HG03025 (cell line): ENCODE results near the gene CXCR1.
"Not testable (repeated sequence)": the region's sequence is repeated elsewhere in the genome, so short reads cannot be mapped to it uniquely, and the experiment has no call there.

Source experiments
- ATAC-seq: cut with Tn5 transposase; IDR thresholded peaks from one replicate; pipeline ENCODE4 v1.9.1; 2021; ENCODE audit warnings: mild to moderate bottlenecking, moderate library complexity; ENCODE audit not compliant: unreplicated experiment, low FRiP score

Gene CXCR1

DNA sequence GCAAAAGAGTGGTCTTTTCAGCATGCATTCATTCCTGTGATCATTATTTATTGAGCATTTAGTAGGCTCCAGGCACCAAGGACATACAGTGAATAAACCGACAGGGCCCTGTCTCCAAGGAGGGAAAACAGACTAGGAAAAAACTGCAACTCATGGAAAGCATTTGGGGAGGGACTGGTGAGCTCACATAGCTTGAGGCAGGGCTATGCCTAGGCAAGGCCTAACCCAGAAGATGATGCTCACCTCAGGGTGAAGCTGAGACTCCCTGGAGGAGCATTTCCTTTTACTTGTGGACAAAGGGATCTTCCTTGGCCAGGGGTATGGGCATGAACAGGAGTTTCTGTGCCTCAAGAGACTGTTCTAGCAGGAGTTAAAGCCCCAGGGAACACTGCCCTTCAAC is 3.9 kb downstream of the CXCR1 start:
- ATAC-seq: no peak

DNA sequence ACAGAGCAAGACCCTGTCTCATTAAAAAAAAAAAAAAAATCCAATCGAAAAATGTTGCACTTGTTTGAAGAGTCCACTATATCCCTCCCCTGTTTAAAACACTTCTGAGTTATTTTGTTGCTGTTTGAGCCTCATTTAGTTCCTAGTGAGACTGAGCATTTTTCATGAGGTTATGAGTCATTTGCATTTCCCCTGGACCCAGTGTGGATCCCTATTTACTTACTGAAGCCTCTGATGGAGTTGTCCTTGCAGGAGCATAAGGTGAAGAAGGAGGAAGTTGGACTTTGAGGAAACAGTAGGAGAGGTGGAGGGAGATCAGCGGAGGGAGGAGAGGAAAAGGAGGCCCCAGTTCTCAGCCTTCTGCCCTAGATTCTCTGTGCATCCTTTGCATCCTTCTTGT is 5.1 kb downstream of the CXCR1 start:
- no peak for ATAC-seq

DNA sequence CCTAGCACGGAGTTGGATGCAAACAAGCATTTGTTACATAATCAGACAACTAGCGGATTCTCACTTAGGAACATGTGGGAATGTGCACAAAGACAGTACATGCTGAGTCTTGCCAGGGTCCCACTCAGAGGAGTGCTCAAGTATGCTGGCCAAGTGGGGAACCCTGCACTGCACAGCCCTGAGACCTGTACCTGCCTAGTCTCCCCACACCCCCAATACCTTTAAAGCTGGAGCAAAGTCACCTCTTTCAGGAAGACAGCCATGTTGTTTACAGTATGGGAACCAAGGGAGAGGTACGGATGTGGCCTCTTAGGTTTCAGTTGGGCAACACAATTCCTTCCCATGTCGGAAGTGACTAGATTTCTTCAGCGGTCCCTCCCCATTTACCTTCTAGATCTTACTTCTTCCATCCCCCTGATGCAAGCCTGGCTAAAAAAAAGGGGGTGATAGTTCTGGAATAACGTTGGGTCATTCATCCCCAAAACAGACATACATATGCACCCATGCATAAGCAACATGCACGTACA is 10.7 kb downstream of the CXCR1 start:
- no peak for ATAC-seq

DNA sequence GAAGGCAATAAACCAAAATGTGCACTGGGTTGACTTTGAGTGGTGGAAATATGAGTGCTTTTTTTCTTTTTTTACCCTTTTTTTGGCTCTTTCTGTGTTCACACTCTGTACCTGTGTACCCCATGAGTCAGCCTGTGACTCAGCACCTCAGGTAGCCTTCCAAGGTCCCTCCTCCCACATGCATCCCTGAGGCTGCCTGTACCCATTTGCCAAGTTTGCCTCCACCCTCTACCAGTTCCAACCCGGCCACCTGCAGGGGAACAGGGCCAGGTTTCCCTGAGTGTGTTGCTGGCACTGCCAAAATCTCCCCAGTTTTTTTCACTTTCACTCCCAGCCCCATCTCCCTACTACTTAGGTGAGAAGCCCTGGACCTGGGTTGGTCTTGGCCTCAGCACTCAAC is 14.0 kb downstream of the CXCR1 start:
- ATAC-seq: no peak

DNA sequence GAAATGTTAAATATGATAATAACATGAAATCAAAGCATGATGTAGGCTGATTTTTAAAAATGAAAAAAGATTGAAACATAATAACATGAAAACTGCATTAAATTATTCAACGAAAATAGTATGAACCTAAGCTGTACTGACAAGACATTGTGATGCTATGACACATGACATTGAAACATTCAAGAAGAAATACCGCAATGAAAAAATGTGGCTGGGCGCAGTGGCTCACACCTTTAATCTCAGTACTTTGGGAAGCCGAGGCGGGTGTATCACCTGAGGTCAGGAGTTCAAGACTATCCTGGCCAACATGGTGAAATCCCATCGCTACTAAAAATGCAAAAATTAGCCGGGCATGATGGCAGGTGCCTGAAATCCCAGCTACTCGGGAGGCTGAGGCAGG is 14.6 kb downstream of the CXCR1 start:
- no peak for ATAC-seq

DNA sequence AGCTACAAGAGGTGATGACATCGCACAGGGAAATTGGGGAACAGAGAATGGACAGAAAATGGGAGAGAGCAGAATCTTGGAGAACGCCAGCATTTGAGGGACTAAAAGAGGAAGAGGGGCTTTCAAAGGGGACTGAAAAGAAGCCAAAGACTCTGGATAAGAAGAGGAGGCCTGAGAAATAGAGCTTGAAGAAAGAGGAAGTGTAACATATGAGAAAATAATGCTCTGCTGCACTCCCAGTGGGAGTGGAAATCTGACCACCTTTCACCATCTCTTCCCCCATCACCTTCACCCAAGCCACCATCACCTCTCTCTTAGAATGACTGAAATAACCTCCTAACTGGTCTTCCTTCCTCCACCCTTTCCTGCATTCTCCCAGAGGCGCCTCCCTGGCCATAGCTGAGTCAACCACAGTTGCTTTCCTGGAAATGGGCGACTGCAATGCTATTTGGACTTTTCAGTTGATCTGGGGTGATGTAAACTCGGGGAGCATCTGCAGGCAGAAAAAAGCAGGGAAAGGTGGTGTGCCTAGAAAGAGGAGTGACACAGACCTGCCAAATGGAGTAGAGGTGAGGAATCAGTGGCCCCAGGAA is 16.8 kb downstream of the CXCR1 start:
- ATAC-seq: no peak

DNA sequence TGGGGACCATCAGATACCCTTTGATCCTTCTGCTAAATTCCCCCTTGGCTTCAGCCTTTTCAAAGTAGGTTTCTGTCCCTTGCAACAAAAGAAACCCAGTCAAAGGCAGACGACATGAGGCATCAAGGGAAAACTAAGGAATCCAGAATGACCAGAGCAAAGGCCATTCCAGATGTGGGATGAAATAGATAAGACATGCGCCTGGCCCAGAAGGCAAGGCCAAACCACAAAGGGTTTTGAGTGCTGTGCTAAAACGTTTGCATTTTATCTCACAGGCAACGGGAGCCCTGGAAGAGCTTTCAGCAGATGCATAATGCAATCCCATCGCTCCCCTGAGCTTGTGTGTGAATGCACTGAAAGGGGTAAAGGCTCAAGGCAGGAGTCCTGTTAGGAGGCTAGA is 17.7 kb downstream of the CXCR1 start:
- no peak for ATAC-seq

DNA sequence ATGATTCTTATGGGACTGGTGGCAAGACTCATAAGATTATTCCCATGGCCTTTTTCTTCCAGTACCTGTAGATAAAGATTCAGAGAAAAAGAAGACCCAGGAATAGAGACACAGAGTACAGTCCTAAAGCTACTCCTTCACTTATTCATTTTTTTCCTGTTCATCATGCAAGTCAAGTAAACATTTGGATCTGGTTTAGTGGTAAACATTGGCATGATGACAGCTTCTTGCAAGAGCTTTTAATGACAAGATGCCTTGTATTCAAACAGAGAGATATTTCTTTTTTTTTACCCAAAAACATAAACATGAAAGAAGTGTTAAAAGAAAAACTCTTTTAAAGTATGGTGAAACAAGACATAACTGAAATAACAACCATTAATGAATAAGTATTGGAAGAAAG is 20.7 kb downstream of the CXCR1 start:
- no peak for ATAC-seq

DNA sequence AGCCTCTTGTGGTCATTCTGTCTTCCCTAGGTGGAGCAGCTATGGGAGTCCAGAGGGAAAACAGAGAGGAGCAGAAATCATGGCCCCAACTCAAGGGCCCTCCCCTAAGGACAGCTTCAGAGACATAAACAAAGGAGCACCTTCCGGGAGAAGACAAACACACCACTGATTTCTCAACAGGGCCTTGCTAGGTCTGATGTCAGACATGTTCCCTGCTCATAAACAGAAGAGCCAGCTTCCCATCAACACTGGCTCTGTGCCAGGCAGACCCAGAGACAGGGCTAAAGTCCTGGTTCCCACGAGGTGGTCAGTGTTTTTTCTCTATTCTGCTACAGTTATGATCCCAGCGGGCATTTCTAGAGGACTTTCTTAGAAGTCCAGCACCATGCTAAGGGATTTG is 21.6 kb downstream of the CXCR1 start:
- no peak for ATAC-seq

DNA sequence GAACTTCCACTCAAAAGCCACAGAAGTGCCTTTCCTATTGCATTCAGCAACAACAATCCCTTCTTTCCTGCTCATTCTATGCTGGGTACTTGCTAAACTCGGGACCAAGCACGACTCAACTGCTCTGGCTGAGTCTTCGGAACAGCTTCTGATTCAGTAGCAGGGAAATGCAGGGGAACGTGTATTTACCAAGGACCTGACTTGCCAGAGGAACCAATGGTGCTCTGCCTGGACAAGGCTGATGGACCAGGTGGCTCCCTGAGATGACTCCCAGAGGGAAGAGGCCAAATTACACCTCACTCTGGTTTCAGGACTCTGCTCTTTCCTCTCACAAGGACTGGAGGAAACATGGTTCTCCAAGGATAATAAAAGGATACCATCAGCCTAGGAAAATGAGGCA is 28.7 kb downstream of the CXCR1 start:
- ATAC-seq: no peak

DNA sequence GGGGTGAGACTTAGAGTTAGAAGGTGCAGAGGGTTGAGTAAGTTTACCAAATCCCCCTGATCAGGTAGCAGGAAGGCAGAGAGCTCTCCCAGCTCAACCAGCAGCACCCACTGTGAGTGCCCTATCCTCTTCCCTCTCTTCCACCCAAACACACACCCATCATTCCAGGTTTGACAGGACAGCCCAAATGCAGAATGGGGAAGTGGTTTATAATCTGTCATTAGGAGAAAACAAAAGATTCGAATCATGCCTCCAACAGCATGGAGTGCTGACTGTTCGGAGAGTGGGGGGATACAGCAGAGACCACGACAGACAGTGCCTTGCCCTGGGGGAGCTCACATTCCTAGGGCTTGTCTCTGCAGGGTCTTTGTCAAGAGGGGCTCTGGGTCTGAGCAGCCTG is 29.2 kb downstream of the CXCR1 start:
- ATAC-seq: no peak

DNA sequence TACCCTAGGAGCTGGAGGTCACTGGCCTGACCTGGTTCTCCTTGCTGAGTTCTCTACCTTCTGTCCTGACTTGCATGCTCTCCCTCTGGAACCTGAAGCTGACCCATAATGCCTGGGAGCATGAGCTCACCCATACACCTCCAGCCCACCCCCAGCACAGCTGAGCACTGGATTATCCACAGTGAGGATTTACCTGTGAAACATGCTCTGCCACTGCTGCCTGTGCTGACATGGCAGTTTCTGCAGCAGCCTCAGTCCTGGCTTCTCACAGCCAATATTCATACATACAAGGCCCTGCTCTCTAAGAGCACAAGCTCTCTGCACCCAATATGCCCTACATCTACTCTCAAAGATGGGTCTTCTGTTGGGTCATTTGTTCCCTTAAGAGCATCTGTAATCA is 35.9 kb downstream of the CXCR1 start:
- ATAC-seq: no peak

DNA sequence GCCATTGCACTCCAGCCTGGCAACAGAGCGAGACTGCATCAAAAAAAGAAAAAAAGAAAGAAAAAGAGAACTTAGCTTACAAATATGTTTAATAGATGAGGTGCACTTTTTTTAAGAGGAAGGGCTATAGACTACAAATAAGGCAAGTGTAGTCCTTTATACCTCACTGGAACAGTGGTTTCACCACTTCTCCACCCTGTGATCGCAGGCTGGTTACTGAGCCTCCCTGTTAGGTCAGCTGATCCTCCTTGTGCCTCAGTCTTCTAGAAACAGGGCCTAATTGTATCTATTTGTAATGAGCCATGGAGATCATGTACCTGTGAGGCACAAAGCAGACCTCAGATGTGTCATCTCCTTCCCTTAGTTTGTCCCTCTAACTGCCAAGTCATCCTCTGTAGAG is 36.4 kb downstream of the CXCR1 start:
- no peak for ATAC-seq

DNA sequence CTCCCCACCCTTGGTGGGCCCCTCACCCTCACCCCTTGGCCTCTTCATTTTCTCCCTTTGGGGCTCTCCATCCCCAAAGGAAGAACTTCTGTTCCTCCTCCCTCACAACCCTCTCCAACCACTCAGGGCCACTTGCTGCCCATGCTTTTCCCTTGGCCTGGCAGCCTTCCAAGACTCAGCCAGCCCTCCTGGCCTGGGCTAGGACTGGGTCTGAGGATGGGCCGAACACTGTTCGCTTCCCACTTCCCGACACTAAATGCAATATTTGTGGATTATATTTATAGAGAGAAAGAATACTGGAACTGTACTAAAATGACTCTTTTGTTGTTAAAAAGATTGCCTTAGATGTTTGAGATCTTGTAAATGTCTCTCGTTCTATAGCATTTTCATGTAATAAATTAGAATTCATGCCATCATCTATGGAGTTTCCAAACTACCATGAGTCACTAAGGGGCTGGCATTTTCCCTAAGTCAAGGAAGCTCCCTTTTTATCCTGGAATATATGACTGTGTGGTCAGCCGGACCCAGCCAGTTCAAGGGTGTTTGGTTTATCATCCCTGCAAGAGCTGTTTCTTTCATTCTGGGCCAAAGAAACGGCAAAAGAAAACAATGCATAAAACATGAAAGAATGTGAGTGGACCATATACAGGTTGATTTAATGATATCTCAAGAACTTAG is 37.2 kb downstream of the CXCR1 start:
- no peak for ATAC-seq

DNA sequence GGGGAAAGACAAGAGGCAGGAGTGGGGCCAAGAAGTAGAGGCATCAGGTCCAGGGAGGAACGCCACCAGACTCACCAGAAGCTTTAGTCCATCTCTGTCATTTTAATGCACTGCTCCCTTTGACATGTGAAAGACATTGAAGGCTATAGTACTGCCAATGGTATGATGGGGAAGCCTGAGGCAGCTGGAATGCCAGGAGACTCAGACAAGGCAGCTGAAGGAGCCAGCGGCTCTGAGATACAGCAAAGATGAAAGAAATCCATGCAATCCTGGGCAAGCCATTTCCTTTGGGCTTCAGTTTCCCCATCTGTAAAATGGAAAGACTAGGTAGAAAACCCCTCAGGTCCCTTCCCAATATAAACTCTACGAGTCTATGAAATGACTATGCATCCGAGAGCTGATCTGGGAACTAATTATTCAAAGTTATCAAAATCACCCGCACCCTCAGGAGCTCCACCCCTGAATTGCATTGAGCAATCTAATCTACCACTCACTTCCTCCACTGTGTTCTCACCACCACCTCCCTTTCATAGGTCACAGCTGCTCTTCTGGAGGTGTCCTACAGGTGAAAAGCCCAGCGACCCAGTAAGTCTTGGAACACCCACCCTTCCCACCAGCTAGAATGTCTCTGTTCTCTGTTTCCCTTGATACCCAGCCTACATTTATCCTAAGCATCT is 37.8 kb downstream of the CXCR1 start:
- no peak for ATAC-seq

DNA sequence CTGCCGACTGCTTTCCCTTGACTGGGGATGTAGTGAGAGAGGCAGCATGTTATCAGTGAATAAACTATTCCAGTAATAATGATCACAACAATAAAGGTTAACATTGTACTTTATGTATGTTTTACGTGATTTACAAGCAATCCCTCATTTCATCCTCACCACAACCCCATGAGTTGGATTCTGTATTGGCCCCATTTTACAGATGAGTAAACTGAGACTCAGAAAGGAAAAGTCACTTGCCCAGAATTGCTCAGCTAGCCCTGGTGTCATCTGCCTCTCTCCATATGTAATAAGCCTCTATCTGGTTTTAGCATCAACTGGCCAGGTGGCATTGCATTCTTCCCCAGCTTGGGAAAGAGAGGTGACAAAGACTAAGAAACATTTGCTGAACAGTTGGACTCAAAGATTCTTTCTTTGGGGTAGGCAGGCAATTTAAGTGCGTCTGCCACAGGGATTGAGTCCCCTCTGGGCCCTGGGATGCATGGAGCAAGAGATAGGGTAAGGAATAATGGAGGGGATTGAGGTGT is 38.8 kb downstream of the CXCR1 start:
- ATAC-seq: no peak

DNA sequence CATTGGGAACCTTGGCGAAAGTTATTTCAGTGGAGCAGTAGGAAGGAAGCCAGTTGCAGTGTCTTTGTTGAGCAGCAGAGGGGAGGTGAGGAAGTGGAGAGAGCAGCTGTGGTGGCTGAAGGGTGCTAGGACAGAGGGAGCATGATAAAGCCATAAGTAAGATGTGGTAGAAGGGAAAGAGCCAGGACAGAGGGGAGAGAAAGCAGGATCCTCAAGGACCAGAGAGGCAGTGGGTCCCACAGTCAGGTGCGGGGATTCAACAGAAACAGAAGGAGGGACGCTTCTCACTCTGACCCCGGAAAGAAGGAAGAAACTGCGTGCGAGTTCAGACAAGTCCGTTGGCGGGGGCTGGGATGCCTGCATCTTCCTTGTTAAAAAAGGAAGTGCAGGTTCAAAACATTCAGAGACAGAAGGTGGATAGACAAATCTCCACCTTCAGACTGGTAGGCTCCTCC is 41.1 kb downstream of the CXCR1 start, which contains the start of gene CXCR2:
TSS of gene CXCR2 (plus strand) at position 403 of the 455 bp plus-strand sequence. CDS start 8,774 bp downstream, outside the sequence.
- no peak for ATAC-seq

DNA sequence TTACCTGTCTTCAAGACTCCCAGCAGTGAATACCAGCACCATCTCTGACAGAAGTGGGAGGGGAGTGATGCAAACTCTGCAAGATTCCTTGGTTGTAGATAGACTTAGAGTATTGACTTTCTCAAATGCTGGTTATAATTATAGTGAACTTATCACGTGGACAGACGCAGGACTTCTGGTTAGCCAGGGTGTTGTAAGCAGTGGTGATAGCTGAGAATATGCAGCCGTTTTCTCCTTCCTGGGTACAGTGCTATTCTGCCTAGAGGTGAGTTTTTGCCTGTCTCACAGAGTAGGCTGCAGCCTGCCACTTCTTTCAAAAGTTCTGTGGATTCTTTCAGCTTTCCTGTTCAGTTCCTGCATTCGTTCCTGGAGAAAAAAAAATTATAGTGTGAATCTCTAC is 41.7 kb downstream of the CXCR1 start:
- ATAC-seq: no peak

DNA sequence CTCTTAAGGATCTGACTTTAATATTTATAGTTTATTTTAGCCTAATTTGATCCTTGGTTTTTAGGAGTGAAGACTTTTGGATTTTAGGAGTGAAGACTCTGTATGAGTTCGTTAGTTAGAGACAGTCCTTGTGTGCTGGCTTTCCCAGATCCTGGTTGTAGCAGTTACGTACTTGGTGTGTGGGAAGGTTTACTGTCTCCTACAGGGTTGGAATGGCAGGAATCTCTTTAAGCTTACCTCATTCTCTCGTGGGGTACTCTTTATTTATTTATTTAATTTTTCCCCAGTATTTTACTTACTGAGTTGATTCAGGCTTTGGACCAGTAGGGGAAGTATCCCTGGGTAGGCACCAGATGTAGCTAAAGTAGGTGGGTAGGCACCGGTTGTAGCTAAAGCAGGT is 42.8 kb downstream of the CXCR1 start:
- no peak for ATAC-seq

DNA sequence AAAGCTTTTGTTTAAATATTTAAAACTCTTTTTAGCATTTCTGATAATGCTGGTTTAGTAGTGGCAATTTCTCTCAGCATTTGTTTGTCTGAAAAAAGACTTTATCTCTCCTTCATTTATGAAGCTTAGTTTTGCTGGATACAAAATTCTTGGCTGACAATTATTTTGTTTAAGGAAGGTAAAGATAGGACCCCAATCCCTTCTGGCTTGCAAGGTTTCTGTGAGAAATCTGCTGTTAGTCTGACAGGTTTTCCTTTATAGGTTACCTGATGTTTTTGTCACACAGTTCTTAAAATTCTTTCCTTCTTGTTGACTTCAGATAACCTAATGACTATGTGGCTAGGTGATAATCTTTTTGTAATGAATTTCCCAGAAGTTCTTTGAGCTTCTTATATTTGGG is 44.5 kb downstream of the CXCR1 start:
- ATAC-seq: not testable (repeated sequence)

DNA sequence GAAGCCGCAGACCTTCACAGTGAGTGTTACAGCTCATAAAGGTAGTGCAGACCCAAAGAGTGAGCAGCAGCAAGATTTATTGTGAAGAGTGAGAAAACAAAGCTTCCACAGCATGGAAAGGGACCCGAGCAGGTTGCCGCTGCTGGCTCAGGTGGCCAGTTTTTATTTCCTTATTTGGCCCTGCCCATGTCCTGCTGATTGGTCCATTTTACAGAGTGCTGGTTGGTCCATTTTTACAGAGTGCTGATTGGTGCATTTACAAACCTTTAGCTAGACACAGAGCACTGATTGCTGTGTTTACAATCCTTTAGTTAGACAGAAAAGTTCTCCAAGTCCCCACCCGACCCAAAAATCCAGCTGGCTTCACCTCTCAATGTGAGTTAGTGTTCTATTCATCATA is 45.0 kb downstream of the CXCR1 start:
- not testable (repeated sequence) for ATAC-seq
